Measurements from ENCODE around the gene STARD5. TPM values are rescaled to one million over a fixed set of nuclear protein-coding genes. Genes with fewer than 3 reads are reported as not detected.

STARD5 gene
- total RNA-seq, 1 donor from 2014 or later, result 2.4 TPM

DNA sequence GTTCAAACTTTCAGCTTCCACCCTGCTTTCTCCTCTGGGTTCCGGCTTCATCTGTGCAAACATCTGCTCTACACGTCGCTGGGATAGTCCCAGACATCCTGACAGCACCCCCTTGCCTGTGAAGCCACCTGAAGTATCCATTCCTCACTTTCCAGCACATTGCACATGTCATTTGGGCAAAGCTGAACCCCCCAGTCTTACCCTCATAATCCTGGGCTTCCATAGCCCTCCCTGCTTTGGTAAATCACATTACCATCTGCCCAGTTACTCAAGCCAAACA, 42.5 kb downstream of the STARD5 start:
- peak overlapping the region; percentile 32 for H3K27ac Mint-ChIP-seq (ENCODE audit: unreplicated experiment)
- H3K4me1 Mint-ChIP-seq, result no peaks in the 10 kb centered on the region
- no peaks in the 10 kb centered on the region for H3K27me3 Mint-ChIP-seq (ENCODE audit: low read depth)
- peaks cover 12% of the 10 kb centered on the region for H3K36me3 Mint-ChIP-seq (ENCODE audit: low read depth)
- H3K4me3 Mint-ChIP-seq, result no peak overlapping the region
- peaks cover 12% of the 10 kb centered on the region for H3K9me3 Mint-ChIP-seq
- no peak for DNase-seq (ENCODE audit: low read depth, low spot score)
- TF ChIP-seq, protein P1, sequence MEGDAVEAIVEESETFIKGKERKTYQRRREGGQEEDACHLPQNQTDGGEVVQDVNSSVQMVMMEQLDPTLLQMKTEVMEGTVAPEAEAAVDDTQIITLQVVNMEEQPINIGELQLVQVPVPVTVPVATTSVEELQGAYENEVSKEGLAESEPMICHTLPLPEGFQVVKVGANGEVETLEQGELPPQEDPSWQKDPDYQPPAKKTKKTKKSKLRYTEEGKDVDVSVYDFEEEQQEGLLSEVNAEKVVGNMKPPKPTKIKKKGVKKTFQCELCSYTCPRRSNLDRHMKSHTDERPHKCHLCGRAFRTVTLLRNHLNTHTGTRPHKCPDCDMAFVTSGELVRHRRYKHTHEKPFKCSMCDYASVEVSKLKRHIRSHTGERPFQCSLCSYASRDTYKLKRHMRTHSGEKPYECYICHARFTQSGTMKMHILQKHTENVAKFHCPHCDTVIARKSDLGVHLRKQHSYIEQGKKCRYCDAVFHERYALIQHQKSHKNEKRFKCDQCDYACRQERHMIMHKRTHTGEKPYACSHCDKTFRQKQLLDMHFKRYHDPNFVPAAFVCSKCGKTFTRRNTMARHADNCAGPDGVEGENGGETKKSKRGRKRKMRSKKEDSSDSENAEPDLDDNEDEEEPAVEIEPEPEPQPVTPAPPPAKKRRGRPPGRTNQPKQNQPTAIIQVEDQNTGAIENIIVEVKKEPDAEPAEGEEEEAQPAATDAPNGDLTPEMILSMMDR (conservative IDR thresholded peaks at IDR 0.05), result no peak

DNA sequence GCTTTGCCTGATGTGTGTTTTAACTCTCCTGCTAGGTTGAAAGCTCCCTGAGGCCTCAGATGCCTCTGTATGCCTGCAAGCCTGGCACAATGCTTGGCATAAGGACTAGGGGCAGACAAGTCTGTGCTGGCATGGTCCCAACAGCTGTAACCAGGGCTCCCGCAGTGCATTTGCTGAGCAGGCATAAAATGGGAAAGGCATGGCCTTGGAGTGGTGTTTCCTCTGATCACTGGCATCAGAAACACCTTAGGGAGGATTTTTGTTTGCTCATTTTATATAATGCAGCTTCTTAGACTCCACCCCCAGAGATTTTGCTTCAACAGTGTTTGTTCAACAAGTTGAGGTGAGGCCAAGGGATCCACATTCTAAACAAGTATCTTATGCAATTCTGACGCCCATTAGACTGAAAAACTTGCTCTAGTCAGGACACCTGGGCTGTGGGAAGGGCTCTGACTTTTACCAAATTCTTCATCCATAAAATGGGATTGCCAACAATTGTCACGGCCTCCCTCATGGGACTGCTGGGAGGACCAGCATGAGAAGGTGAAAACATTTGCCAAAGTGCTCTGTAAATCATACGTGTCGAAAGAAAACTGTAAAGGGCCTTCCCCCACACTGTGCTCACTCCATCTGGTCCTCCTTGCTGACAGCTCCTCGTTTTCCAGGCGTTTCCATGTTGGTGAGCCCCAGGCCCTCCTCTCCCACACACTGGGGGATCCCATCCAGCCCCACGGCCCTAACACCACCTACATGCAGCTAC, 43.1 kb downstream of the STARD5 start:
- Mint-ChIP-seq H3K9me3 (peaks cover 12% of the 10 kb centered on the region), H3K27ac (ENCODE audit: unreplicated experiment) (peak overlapping the region; percentile 32)

DNA sequence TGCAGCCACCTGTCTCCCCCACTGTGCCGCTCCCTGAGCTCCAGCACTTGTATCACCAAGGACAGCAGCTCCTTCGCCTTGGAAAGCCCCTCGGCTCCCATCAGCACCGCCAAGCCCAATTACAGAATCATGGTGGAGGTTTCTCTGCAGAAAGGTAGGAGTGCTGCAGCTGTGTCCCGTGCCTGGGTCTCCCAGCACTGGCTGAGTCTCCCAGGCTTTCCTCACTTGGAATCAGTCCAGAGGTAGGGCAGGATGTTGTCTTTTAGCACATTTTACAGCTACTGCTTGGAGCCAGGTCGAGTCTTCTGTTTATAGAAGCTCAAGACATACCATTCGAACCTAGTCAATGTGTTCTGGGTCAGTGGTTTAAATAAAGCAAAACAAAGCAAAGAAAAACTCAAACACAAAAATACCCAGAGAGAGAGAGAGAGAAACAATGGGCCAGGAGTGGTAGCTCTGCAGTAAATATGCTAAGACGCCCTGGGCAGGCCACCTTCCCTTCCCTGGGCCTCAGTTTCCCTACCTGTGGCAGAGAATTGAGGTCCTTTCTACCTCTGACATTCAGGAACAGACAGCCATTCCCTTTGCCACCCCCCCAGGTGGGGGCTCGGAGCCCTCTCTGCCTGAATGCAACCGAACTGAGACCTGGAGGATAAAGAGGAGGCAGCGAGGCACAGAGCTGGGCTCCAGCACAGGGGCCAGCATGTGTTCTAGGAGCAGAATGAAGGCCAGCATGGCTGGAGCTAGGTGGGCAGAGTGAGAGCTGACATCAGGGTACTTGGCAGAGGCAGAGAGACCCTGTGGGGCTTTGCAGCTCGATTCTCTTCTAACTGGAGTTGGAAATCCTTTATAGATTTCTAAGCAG, 44.1 kb downstream of the STARD5 start:
- TF ChIP-seq, protein P1 (conservative IDR thresholded peaks at IDR 0.05), result no peak
- Mint-ChIP-seq H3K4me3 (no peak overlapping the region), H3K27me3 (ENCODE audit: low read depth) (no peaks in the 10 kb centered on the region), H3K4me1 (peaks cover 13% of the 10 kb centered on the region), H3K36me3 (ENCODE audit: low read depth) (peaks cover 12% of the 10 kb centered on the region), H3K9me3 (peaks cover 14% of the 10 kb centered on the region), H3K27ac (ENCODE audit: unreplicated experiment) (no peak overlapping the region)
- DNase-seq (ENCODE audit: low read depth, low spot score), result no peak

More for the DNA sequence above, 43.1 kb downstream of the STARD5 start:
- DNase-seq (ENCODE audit: low read depth, low spot score), result no peak
- no peaks in the 10 kb centered on the region for H3K27me3 Mint-ChIP-seq (ENCODE audit: low read depth)
- TF ChIP-seq, protein P1 (conservative IDR thresholded peaks at IDR 0.05), result no peak
- H3K36me3 Mint-ChIP-seq (ENCODE audit: low read depth), result peaks cover 12% of the 10 kb centered on the region
- H3K4me1 Mint-ChIP-seq, result peaks cover 2% of the 10 kb centered on the region
- H3K4me3 Mint-ChIP-seq, result no peak overlapping the region

DNA sequence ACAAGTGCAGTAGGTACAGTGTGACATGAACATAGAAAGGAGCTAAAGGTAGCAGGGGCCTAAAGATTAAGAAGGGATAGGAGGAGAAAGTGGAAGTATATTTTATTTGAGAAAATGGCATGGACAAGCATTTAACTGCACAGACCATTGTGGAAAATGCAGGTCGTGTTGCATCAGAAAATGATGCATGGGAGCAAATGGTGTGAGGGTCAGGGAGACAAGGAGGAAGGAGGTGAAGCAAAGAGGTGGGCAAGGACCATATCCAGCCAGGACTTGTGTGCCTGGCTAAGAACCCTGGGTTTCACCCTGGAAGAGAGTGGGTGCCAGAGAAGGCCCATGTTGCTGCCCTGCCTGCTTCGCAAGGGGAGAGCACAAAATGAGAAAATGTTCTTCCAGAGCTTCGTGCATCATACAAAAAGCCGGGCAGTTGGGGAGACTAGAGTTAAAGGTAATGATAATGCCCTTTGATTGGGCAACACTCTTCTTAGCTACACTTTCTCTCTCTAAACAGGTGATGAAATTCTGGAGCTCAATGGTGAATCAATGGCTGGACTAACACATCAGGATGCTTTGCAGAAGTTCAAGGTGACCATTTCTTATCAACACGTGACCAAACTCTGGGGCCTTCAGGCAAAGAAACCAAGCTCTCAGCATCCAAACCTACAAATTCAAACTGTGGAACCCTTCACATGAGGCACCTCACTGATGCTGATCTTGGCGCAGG, 45.5 kb downstream of the STARD5 start:
- H3K9me3 Mint-ChIP-seq, result peaks cover 14% of the 10 kb centered on the region
- DNase-seq (ENCODE audit: low read depth, low spot score), result no peak
- peaks cover 20% of the 10 kb centered on the region for H3K4me1 Mint-ChIP-seq
- no peak overlapping the region for H3K27ac Mint-ChIP-seq (ENCODE audit: unreplicated experiment)
- H3K27me3 Mint-ChIP-seq (ENCODE audit: low read depth), result no peaks in the 10 kb centered on the region
- no peak overlapping the region for H3K4me3 Mint-ChIP-seq
- peaks cover 12% of the 10 kb centered on the region for H3K36me3 Mint-ChIP-seq (ENCODE audit: low read depth)
- TF ChIP-seq, protein P1 (conservative IDR thresholded peaks at IDR 0.05), result no peak

DNA sequence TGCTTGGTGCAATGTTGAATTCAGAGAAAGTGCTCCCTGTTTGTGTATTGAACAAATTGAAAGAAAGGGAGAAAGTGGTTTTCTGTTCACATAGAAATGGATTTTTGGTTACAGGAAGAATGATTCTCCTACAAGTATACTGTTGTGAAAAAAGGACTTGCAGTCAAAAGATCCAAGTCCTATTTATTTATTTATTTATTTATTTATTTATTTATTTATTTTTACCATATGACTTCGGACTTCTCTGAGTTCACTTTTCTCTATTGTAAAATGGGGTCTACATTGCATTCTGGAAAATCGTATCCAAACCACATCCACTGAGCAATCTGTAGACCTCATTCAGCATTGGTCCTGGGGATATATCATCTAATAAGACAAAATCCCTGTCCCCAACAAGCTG, 46.1 kb downstream of the STARD5 start:
- H3K4me3 Mint-ChIP-seq, result no peak overlapping the region
- no peaks in the 10 kb centered on the region for H3K27me3 Mint-ChIP-seq (ENCODE audit: low read depth)
- TF ChIP-seq, protein P1 (conservative IDR thresholded peaks at IDR 0.05), result no peak
- H3K36me3 Mint-ChIP-seq (ENCODE audit: low read depth), result peaks cover 12% of the 10 kb centered on the region
- H3K4me1 Mint-ChIP-seq, result peaks cover 20% of the 10 kb centered on the region
- peaks cover 14% of the 10 kb centered on the region for H3K9me3 Mint-ChIP-seq
- H3K27ac Mint-ChIP-seq (ENCODE audit: unreplicated experiment), result no peak overlapping the region
- DNase-seq (ENCODE audit: low read depth, low spot score), result no peak
